Large intestine (tissue), 3 donors: ENCODE measurements around the gene SNTN. TPM values are rescaled to one million over a fixed set of nuclear protein-coding genes. Genes with fewer than 3 reads are reported as not detected.

Source experiments
- DNase-seq, 2 donors: peaks; one replicate each; pipeline versions ENCODE4 v3.0.0 to v3.0.0-alpha.2; 2013
- H3K27ac ChIP-seq: one replicate; pipeline ENCODE4 v1.5.1; 2013; ENCODE audit warnings: low read length
- H3K27me3 ChIP-seq: 2 replicates; pipeline ENCODE4 v1.6.1; 2013; ENCODE audit warnings: low read length; ENCODE audit not compliant: control insufficient read depth, insufficient read depth
- H3K36me3 ChIP-seq: 2 replicates; pipeline ENCODE4 v1.6.1; 2013; ENCODE audit warnings: low read length; ENCODE audit not compliant: control insufficient read depth, insufficient read depth
- H3K4me1 ChIP-seq: one replicate; pipeline ENCODE4 v1.6.1; 2013; ENCODE audit warnings: low read length; ENCODE audit not compliant: control insufficient read depth, insufficient read depth
- H3K4me3 ChIP-seq: one replicate; pipeline ENCODE4 v1.5.1; 2013; ENCODE audit warnings: low read length
- H3K9me3 ChIP-seq: one replicate; pipeline ENCODE4 v1.6.1; 2013; ENCODE audit warnings: mild to moderate bottlenecking, low read depth, low read length, moderate library complexity; ENCODE audit not compliant: control insufficient read depth
- WGBS: methylation state at CpG from one replicate; pipeline ENCODE4 v1.1.5; 2013; ENCODE audit warnings: low lambda C conversion rate; ENCODE audit not compliant: insufficient coverage; 5-methylcytosine and 5-hydroxymethylcytosine counted together
- polyA plus RNA-seq: library from polyadenylated mRNA; unstranded; fragments of 120-200 nt; gene quantifications from one replicate; pipeline ENCODE4 v1.2.1, GENCODE V29; 2013

The SNTN gene
- polyA plus RNA-seq, 1 donor: not detected

DNA sequence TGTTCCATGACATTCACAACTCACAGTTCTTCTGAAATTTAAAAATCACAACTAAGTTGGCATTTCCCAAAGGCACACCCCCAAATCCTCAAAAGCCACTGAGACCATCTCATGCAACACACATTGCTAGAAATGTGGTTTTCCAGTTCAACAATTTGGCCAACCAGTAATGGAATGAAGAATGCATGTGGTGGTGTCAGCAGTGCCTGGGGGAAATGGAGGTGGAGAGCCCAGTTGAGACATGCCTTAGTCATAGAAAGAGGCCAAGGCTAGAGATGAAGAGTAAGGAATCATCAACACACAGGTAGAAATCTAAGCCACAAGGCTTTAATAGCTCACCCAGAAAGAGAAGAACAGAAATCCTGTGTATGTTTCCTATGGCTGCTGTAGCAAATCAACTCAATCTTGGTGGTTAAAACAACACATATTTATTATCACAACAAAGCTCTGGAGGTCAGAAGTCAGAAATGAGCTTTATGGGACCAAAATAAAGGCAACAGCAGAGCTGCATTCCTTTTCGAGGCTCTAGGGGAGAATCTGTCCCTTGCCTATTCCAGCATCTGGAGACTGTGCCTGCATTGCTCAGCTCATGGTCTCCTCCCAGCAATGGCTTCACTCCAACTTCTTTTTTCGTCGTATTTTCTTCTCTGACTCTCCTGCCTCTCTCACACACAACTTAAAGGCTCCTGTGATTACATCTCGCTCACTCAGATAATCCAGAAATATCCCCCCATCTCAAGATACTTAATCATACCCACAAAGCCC is 54.0 kb downstream of the SNTN start:
- no peaks in the 10 kb centered on the region for H3K9me3 ChIP-seq
- H3K4me1 ChIP-seq: no peaks in the 10 kb centered on the region
- H3K27me3 ChIP-seq: no peaks in the 10 kb centered on the region
- H3K36me3 ChIP-seq: no peaks in the 10 kb centered on the region
- no peak for DNase-seq
- H3K4me3 ChIP-seq: no peak overlapping the region
- no CpG with 5 or more reads among the region's 4 CpGs for WGBS
- no peak overlapping the region for H3K27ac ChIP-seq

DNA sequence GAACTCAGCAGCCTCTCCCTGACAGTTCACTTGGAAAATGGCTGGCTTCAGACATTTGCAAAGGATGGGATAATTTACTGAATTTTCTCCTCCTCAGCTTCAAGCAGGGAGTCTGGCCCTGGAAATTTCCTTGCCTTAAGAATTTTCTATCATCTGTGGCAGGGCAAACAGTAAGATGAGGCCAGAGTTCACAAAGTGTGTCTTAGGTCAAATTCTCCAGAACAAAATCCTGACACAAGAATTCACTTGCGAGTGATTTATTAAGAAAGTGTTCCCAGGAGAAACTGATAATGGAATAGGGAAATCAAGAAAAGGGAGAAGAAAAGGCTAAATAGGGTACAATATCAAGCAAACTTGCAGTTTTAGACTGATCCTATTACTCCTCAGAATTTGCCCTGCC is 55.3 kb downstream of the SNTN start:
- no peaks in the 10 kb centered on the region for H3K27me3 ChIP-seq
- DNase-seq: peak in 1 of 2 donors; percentile 5
- H3K27ac ChIP-seq: no peak overlapping the region
- no peaks in the 10 kb centered on the region for H3K9me3 ChIP-seq
- 20% methylated on average over 1 of the region's 1 CpG for WGBS
- no peaks in the 10 kb centered on the region for H3K36me3 ChIP-seq
- no peaks in the 10 kb centered on the region for H3K4me1 ChIP-seq
- H3K4me3 ChIP-seq: no peak overlapping the region

DNA sequence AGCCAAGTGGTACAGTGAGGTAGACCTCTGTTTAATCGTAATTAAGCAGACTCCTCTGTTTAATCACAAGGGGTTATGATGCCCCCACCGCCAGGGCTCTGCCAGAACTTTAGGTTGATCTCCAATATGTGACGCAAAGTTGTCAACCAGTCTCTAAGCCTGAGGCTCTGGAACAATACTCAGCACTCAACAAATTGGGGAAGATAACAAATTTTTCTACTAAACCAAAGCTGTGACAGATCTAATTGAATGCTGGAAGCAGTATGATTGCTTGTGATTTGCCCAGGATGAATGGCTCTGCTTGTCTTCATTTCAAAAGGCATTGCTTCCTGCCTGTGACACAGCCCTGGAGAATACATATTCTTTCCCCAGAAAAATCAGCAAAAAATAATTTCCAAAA is 57.1 kb downstream of the SNTN start:
- no peak overlapping the region for H3K4me3 ChIP-seq
- H3K27ac ChIP-seq: no peak overlapping the region
- H3K9me3 ChIP-seq: no peaks in the 10 kb centered on the region
- H3K27me3 ChIP-seq: no peaks in the 10 kb centered on the region
- WGBS: no CpG with 5 or more reads among the region's 3 CpGs
- DNase-seq: no peak
- no peaks in the 10 kb centered on the region for H3K4me1 ChIP-seq
- no peaks in the 10 kb centered on the region for H3K36me3 ChIP-seq

Other genes starting within 250 kb of the SNTN start
- gene C3orf49, start 166.6 kb downstream of the SNTN start, polyA plus RNA-seq: 0.33 TPM
- 72.3 TPM for gene THOC7, start 211.1 kb downstream of the SNTN start, polyA plus RNA-seq
- 21.0 TPM for gene ATXN7, start 211.2 kb downstream of the SNTN start, polyA plus RNA-seq